HG03575 (cell line): ENCODE results near the gene CDA.

Source experiments
- ATAC-seq: cut with Tn5 transposase; IDR thresholded peaks from one replicate; pipeline ENCODE4 v1.9.1; 2021; ENCODE audit not compliant: unreplicated experiment, insufficient number of reproducible peaks, low FRiP score; ENCODE audit errors: extremely low read depth

Gene CDA

GRCh38 chr1:20610970-20611369 is 22.1 kb downstream of the CDA start:
- ATAC-seq = no peak

GRCh38 chr1:20611652-20612051 is 22.8 kb downstream of the CDA start:
- no peak for ATAC-seq

- no peak for ATAC-seq
These were observed 23.4 kb downstream of the CDA start for GRCh38 chr1:20612221-20612746.

- no peak for ATAC-seq
These were observed 25.3 kb downstream of the CDA start for GRCh38 chr1:20614131-20614579.

- no peak for ATAC-seq
These were observed 27.3 kb downstream of the CDA start for GRCh38 chr1:20615946-20616846.

GRCh38 chr1:20616847-20617487 is 28.1 kb downstream of the CDA start:
- no peak for ATAC-seq

GRCh38 chr1:20618550-20618949 is 29.7 kb downstream of the CDA start:
- ATAC-seq = no peak

GRCh38 chr1:20619999-20620398 is 31.1 kb downstream of the CDA start:
- no peak for ATAC-seq

- ATAC-seq = no peak
These were observed 32.1 kb downstream of the CDA start for GRCh38 chr1:20621012-20621411.

GRCh38 chr1:20624709-20625108 is 35.8 kb downstream of the CDA start:
- no peak for ATAC-seq

- no peak for ATAC-seq
These were observed 36.5 kb downstream of the CDA start for GRCh38 chr1:20625176-20626097.

GRCh38 chr1:20626098-20626427 is 37.2 kb downstream of the CDA start:
- no peak for ATAC-seq

GRCh38 chr1:20626524-20626923 is 37.6 kb downstream of the CDA start:
- ATAC-seq = no peak

- no peak for ATAC-seq
These were observed 41.8 kb downstream of the CDA start for GRCh38 chr1:20630729-20631128.

GRCh38 chr1:20632386-20632785 is 43.5 kb downstream of the CDA start:
- no peak for ATAC-seq

- ATAC-seq = no peak
These were observed 44.5 kb downstream of the CDA start, which contains the start of gene PINK1 for GRCh38 chr1:20633190-20634064. Gene PINK1 (plus strand): TSS chr1:20633458. CDS start chr1:20633549, 91 bp downstream.

GRCh38 chr1:20634065-20634593 is 45.2 kb downstream of the CDA start:
- ATAC-seq = no peak

GRCh38 chr1:20634594-20635084 is 45.7 kb downstream of the CDA start:
- ATAC-seq = no peak
